Loucy (cell line): ENCODE results near the gene CNTN1.

Experiments used
- H2AFZ ChIP-seq: fragments of 200-600 bp; sonication (generic); 2 replicates; pipeline ENCODE4 v1.6.0; 2016; ENCODE audit warnings: antibody characterized with exemption, mild to moderate bottlenecking, low read length, moderate library complexity
- H3F3A ChIP-seq: fragments of 200-600 bp; 2 replicates; pipeline ENCODE4 v1.6.0; 2016; ENCODE audit warnings: antibody characterized with exemption, low read depth, mild to moderate bottlenecking
- H3K27me3 ChIP-seq: fragments of 200-600 bp; sonication (generic); 2 replicates; pipeline ENCODE4 v1.6.1; 2014; ENCODE audit warnings: low read length, mild to moderate bottlenecking; ENCODE audit not compliant: insufficient read depth, poor library complexity, severe bottlenecking
- H3K36me3 ChIP-seq: fragments of 200-600 bp; sonication (generic); 2 replicates; pipeline ENCODE4 v1.6.1; 2016; ENCODE audit warnings: low read length; ENCODE audit not compliant: insufficient read depth
- H3K4me1 ChIP-seq: fragments of 200-600 bp; sonication (generic); 2 replicates; pipeline ENCODE4 v1.5.1; 2014; ENCODE audit warnings: low read length, mild to moderate bottlenecking; ENCODE audit not compliant: insufficient read depth, poor library complexity, severe bottlenecking
- H3K4me2 ChIP-seq: fragments of 200-600 bp; sonication (generic); 2 replicates; pipeline ENCODE4 v1.6.0; 2014; ENCODE audit warnings: antibody characterized with exemption, low read length, low read depth, mild to moderate bottlenecking; ENCODE audit not compliant: poor library complexity, severe bottlenecking
- H3K4me3 ChIP-seq: fragments of 200-600 bp; sonication (generic); 2 replicates; pipeline ENCODE4 v1.5.1; 2014; ENCODE audit warnings: low read length, mild to moderate bottlenecking, mixed read lengths; ENCODE audit not compliant: poor library complexity, severe bottlenecking
- H3K79me2 ChIP-seq: fragments of 200-600 bp; sonication (generic); 2 replicates; pipeline ENCODE4 v1.6.1; 2014; ENCODE audit warnings: low read length; ENCODE audit not compliant: insufficient read depth
- H3K9ac ChIP-seq: fragments of 200-600 bp; sonication (generic); 2 replicates; pipeline ENCODE4 v1.6.0; 2014; ENCODE audit warnings: mild to moderate bottlenecking, low read depth, low read length, moderate library complexity; ENCODE audit not compliant: poor library complexity, severe bottlenecking
- H3K9me2 ChIP-seq: fragments of 200-600 bp; sonication (generic); replicated peaks from 2 replicates; pipeline ENCODE4 v1.6.1; 2016; ENCODE audit warnings: low read depth, low read length, mixed read lengths
- H3K9me3 ChIP-seq: fragments of 200-600 bp; sonication (generic); 2 replicates; pipeline ENCODE4 v1.6.1; 2014; ENCODE audit warnings: mild to moderate bottlenecking, antibody characterized with exemption, low read length, low read depth; ENCODE audit not compliant: insufficient read depth
- H4K20me1 ChIP-seq: fragments of 200-600 bp; sonication (generic); 2 replicates; pipeline ENCODE4 v1.6.0; 2014; ENCODE audit warnings: antibody characterized with exemption, low read length, mild to moderate bottlenecking; ENCODE audit not compliant: insufficient read depth, poor library complexity, severe bottlenecking
- EZH2phosphoT487 ChIP-seq: fragments of 200-600 bp; IDR thresholded peaks from 2 replicates; pipeline ENCODE4 v1.6.1; 2018; ENCODE audit warnings: antibody characterized with exemption, mild to moderate bottlenecking, moderate library complexity, borderline replicate concordance
- TF ChIP-seq, protein P1 (sequence below): fragments of 200-600 bp; sonication (generic); conservative IDR thresholded peaks from 2 replicates; pipeline ENCODE4 v1.5.1; 2014; ENCODE audit warnings: mild to moderate bottlenecking, antibody characterized with exemption, low read length

Gene CNTN1

DNA sequence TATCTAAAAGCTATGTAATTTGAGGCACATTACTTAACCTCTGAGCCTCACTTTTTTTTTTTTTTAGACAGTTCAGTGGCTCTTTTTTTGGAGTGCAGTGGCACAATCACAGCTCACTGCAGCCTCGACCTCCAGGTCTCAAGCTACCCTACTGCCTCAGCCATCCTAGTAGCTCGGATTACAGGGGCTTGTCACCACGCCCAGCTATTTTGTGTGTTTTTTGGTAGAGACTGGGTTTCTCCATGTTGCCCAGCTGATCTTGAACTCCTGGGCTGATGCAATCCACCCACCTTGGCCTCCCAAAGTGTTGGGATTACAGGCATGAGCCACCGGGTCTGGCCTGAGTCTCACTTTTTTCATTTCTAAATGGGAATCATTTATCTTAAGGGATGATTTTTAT, 303.9 kb downstream of the CNTN1 start:
- Histone ChIP-seq H3K9ac (no peak overlapping the region), H3K79me2 (no peaks in the 10 kb centered on the region), H3K4me1 (no peaks in the 10 kb centered on the region), H3K36me3 (no peaks in the 10 kb centered on the region), H3K9me2 (no peaks in the 10 kb centered on the region), H3K4me3 (no peak overlapping the region), H3F3A (no peaks in the 10 kb centered on the region), H3K9me3 (no peaks in the 10 kb centered on the region), H3K4me2 (no peak overlapping the region), H2AFZ (no peak overlapping the region), H3K27me3 (no peaks in the 10 kb centered on the region), H4K20me1 (no peaks in the 10 kb centered on the region)
- TF ChIP-seq EZH2phosphoT487: no peak
- TF ChIP-seq, protein P1, sequence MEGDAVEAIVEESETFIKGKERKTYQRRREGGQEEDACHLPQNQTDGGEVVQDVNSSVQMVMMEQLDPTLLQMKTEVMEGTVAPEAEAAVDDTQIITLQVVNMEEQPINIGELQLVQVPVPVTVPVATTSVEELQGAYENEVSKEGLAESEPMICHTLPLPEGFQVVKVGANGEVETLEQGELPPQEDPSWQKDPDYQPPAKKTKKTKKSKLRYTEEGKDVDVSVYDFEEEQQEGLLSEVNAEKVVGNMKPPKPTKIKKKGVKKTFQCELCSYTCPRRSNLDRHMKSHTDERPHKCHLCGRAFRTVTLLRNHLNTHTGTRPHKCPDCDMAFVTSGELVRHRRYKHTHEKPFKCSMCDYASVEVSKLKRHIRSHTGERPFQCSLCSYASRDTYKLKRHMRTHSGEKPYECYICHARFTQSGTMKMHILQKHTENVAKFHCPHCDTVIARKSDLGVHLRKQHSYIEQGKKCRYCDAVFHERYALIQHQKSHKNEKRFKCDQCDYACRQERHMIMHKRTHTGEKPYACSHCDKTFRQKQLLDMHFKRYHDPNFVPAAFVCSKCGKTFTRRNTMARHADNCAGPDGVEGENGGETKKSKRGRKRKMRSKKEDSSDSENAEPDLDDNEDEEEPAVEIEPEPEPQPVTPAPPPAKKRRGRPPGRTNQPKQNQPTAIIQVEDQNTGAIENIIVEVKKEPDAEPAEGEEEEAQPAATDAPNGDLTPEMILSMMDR: no peak

DNA sequence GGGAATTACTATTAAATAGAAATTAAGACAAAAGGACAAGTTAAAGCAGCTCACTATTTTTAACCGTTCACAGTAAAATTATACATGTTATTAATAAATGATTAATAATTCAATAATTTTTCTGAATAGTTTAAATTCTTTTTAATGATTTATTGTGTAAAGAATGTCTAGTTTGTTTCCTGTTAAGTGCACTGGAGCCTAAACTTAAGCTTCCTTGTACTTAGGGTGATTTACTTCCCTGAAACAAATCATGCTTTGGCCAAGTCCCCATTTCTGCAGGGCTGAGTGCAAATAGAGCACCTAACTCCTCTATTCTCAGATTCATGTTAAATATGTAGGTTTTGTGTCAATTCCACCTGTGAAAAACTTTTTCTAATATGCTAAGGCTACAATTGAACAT, 307.0 kb downstream of the CNTN1 start:
- no peaks in the 10 kb centered on the region for H3K27me3 ChIP-seq
- no peaks in the 10 kb centered on the region for H3K36me3 ChIP-seq
- no peak overlapping the region for H2AFZ ChIP-seq
- H3K4me2 ChIP-seq: no peak overlapping the region
- no peaks in the 10 kb centered on the region for H3K9me2 ChIP-seq
- no peaks in the 10 kb centered on the region for H3K79me2 ChIP-seq
- no peaks in the 10 kb centered on the region for H3K4me1 ChIP-seq
- TF ChIP-seq EZH2phosphoT487: no peak
- TF ChIP-seq, protein P1: no peak
- H3K9me3 ChIP-seq: no peaks in the 10 kb centered on the region
- no peaks in the 10 kb centered on the region for H3F3A ChIP-seq
- H3K4me3 ChIP-seq: no peak overlapping the region
- no peaks in the 10 kb centered on the region for H4K20me1 ChIP-seq
- H3K9ac ChIP-seq: no peak overlapping the region

DNA sequence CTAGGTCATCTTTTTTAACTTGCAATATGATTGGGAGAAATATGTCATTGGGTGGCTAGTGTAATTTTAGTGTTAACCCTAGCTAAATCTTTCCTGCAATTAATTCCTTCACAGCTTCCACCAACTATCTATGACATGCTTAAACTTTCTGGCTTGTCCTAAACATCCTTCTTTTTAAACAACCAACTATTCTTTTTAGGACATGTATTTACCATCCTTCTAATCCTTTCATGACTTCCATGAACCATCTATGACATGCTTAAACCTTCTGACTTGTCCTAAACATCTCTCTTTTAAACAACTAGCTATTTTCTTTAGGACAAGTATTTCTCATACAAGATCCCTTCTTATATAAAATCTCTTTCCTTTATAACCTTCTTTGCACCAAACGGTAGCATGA, 316.2 kb downstream of the CNTN1 start:
- H3K9me2 ChIP-seq: no peaks in the 10 kb centered on the region
- no peak overlapping the region for H3K9ac ChIP-seq
- no peaks in the 10 kb centered on the region for H3K27me3 ChIP-seq
- TF ChIP-seq, protein P1: no peak
- TF ChIP-seq EZH2phosphoT487: no peak
- no peaks in the 10 kb centered on the region for H3K36me3 ChIP-seq
- H3F3A ChIP-seq: 0 out of 2 replicates have a peak, but pooled peaks cover 2% of the 10 kb centered on the region
- no peaks in the 10 kb centered on the region for H4K20me1 ChIP-seq
- peaks cover 16% of the 10 kb centered on the region; the same call in 1 of the 2 replicates for H3K9me3 ChIP-seq
- no peak overlapping the region for H3K4me2 ChIP-seq
- peaks cover 5% of the 10 kb centered on the region for H3K4me1 ChIP-seq
- no peak overlapping the region for H3K4me3 ChIP-seq
- no peak overlapping the region for H2AFZ ChIP-seq
- H3K79me2 ChIP-seq: no peaks in the 10 kb centered on the region
